Keratinocyte (primary cell): ENCODE data around the gene NAALADL2. TPM values are rescaled to one million over a fixed set of nuclear protein-coding genes. Genes with fewer than 3 reads are reported as not detected.

Experiments used
- DNase-seq: peaks from one replicate; pipeline ENCODE4 v3.0.0-alpha.2; 2011; ENCODE audit warnings: low read depth, missing footprints, low spot score
- FAIRE-seq: peaks from 2 replicates; lab custom pipeline; 2011; peaks lifted over from hg19 to GRCh38; lab: Jason Lieb, UNC
- H2AFZ ChIP-seq: 2 replicates; pipeline ENCODE4 v1.6.0; 2012; ENCODE audit warnings: low read length, control low read depth, inconsistent platforms; ENCODE audit not compliant: control insufficient read depth
- H3K27ac ChIP-seq: 2 replicates; pipeline ENCODE4 v1.5.1; 2011; ENCODE audit warnings: low read length; ENCODE audit not compliant: control insufficient read depth, insufficient read depth
- H3K27me3 ChIP-seq: 3 replicates; pipeline ENCODE4 v1.6.0; 2011; ENCODE audit warnings: low read length; ENCODE audit not compliant: control insufficient read depth, insufficient read depth; ENCODE audit errors: extremely low read depth
- H3K36me3 ChIP-seq, 2 experiments: 2 replicates in 1 of 2; 3 replicates in 1 of 2; pipeline ENCODE4 v1.5.1; 2011; ENCODE audit warnings: low read length in 2 of 2, mild to moderate bottlenecking in 1 of 2; ENCODE audit not compliant: control insufficient read depth in 2 of 2, insufficient read depth in 2 of 2; ENCODE audit errors: extremely low read depth in 1 of 2
- H3K4me1 ChIP-seq: 3 replicates; pipeline ENCODE4 v1.5.1; 2011; ENCODE audit warnings: low read length; ENCODE audit not compliant: control insufficient read depth, insufficient read depth; ENCODE audit errors: extremely low read depth
- H3K4me2 ChIP-seq: 3 replicates; pipeline ENCODE4 v1.6.0; 2011; ENCODE audit warnings: low read depth, low read length; ENCODE audit not compliant: control insufficient read depth, insufficient read depth; ENCODE audit errors: extremely low read depth
- H3K4me3 ChIP-seq, 3 experiments: fragments of 200-600 bp in 1 of 3; sonication (generic) in 1 of 3; 2 replicates in 2 of 3; 3 replicates in 1 of 3; pipeline ENCODE4 v1.5.1; 2011 to 2016; ENCODE audit warnings: low read length in 3 of 3, mild to moderate bottlenecking in 3 of 3, control low read depth in 2 of 3, inconsistent platforms in 1 of 3, low read depth in 1 of 3, mixed read lengths in 1 of 3, mixed run types in 1 of 3, moderate library complexity in 1 of 3; ENCODE audit not compliant: control insufficient read depth in 2 of 3, insufficient read depth in 2 of 3; ENCODE audit errors: extremely low read depth in 1 of 3
- H3K79me2 ChIP-seq: 2 replicates; pipeline ENCODE4 v1.6.0; 2012; ENCODE audit warnings: low read length; ENCODE audit not compliant: control insufficient read depth, insufficient read depth
- H3K9ac ChIP-seq: 3 replicates; pipeline ENCODE4 v1.6.0; 2011; ENCODE audit warnings: low read length; ENCODE audit not compliant: control insufficient read depth, insufficient read depth; ENCODE audit errors: extremely low read depth
- H3K9me1 ChIP-seq: 3 replicates; pipeline ENCODE4 v1.6.0; 2011; ENCODE audit warnings: low read length; ENCODE audit not compliant: control insufficient read depth, insufficient read depth; ENCODE audit errors: extremely low read depth
- H3K9me3 ChIP-seq: 2 replicates; pipeline ENCODE4 v1.5.1; 2012; ENCODE audit warnings: low read depth, low read length; ENCODE audit not compliant: control insufficient read depth
- H4K20me1 ChIP-seq: 3 replicates; pipeline ENCODE4 v1.6.0; 2011; ENCODE audit warnings: low read length; ENCODE audit not compliant: control insufficient read depth, insufficient read depth; ENCODE audit errors: extremely low read depth
- CTCF ChIP-seq, 3 experiments: IDR thresholded peaks in 1 of 3; conservative IDR thresholded peaks in 1 of 3; optimal IDR thresholded peaks in 1 of 3; 2 replicates in 2 of 3; 3 replicates in 1 of 3; pipeline versions ENCODE3 to v1.5.1; 2011; ENCODE audit warnings: low read length in 3 of 3, mild to moderate bottlenecking in 3 of 3, moderate library complexity in 2 of 3, control low read depth in 1 of 3, inconsistent platforms in 1 of 3; ENCODE audit not compliant: insufficient read depth in 2 of 3; ENCODE audit errors: extremely low read depth in 1 of 3
- EZH2 ChIP-seq: IDR thresholded peaks from one replicate; pipeline ENCODE4 v1.6.1; 2012; ENCODE audit warnings: inconsistent platforms, mild to moderate bottlenecking, low read length, moderate library complexity
- dilution Hi-C: fragments of 300-500 bp; cut with MboI; formaldehyde crosslinking; loops from one replicate; pipeline ENCODE4 v1.7.0; 2020; ENCODE audit warnings: low sequenced_read_pairs; ENCODE audit not compliant: extremely low pct_ligation_motif_present
- polyA plus RNA-seq, 5 experiments: library from polyadenylated mRNA; depleted of rRNA in 3 of 5; stranded (reverse) in 3 of 5; stranded (forward) in 1 of 5; unstranded in 1 of 5; fragments of >200 nt; gene quantifications; 1 replicate in 1 of 5; 2 replicates in 3 of 5; 3 replicates in 1 of 5; pipeline versions ENCODE4 v1.2.1 to v1.2.3, GENCODE V29; 2011 to 2012; ENCODE audit warnings: missing spikeins in 2 of 5, low read depth in 1 of 5, low replicate concordance in 1 of 5

Gene NAALADL2
- polyA plus RNA-seq, 1 donor (not counting 4 experiments of a cell fraction or from before 2014, with no cell fraction given), result 0.75 TPM

GRCh38 chr3:175193815-175194518 lies 334.8 kb downstream of the NAALADL2 start:
- Histone ChIP-seq H3K27ac (peak overlapping the region; percentile 80), H3K4me1 (peaks cover 15% of the 10 kb centered on the region), H3K9me1 (no peaks in the 10 kb centered on the region), H3K36me3 (no peaks in the 10 kb centered on the region), H3K9ac (no peak overlapping the region), H3K4me2 (peak overlapping the region; percentile 41), H3K27me3 (no peaks in the 10 kb centered on the region), H3K4me3 (no peak overlapping the region), H2AFZ (no peak overlapping the region), H3K79me2 (no peaks in the 10 kb centered on the region), H3K9me3 (no peaks in the 10 kb centered on the region), H4K20me1 (no peaks in the 10 kb centered on the region)
- FAIRE-seq (no peak), DNase-seq (peak; percentile 4)
- TF ChIP-seq CTCF (optimal IDR thresholded peaks at IDR 0.05 in 1 of 3, IDR thresholded peaks at IDR 0.05 in 1 of 3, conservative IDR thresholded peaks at IDR 0.05 in 1 of 3; ENCODE audit: extremely low read depth in 1 of 3, insufficient read depth in 2 of 3, low read length in 3 of 3) (no peak), EZH2 (no peak)
- dilution Hi-C loops, result no loop called here

- Histone ChIP-seq H3K4me2 (no peak overlapping the region), H3K79me2 (no peaks in the 10 kb centered on the region), H3K27me3 (no peaks in the 10 kb centered on the region), H3K9me1 (no peaks in the 10 kb centered on the region), H3K27ac (no peak overlapping the region), H3K36me3 (no peaks in the 10 kb centered on the region), H3K4me3 (no peak overlapping the region), H2AFZ (no peak overlapping the region), H4K20me1 (no peaks in the 10 kb centered on the region), H3K4me1 (peaks cover 3% of the 10 kb centered on the region), H3K9ac (no peak overlapping the region), H3K9me3 (no peaks in the 10 kb centered on the region)
- no peak for FAIRE-seq
- DNase-seq, result no peak
- dilution Hi-C loops, result no loop called here
- TF ChIP-seq EZH2 (no peak), CTCF (optimal IDR thresholded peaks at IDR 0.05 in 1 of 3, IDR thresholded peaks at IDR 0.05 in 1 of 3, conservative IDR thresholded peaks at IDR 0.05 in 1 of 3; ENCODE audit: extremely low read depth in 1 of 3, insufficient read depth in 2 of 3, low read length in 3 of 3) (no peak)
These were observed 340.1 kb downstream of the NAALADL2 start for GRCh38 chr3:175198991-175199783.
